Activated CD4-positive, alpha-beta T cell treated with anti-CD3 and anti-CD28 coated beads, Interleukin-2, Interleukin-4, amounts not matched to agents 100 ng/mL and 50 ng/mL, durations not matched to agents 16 hours and 8 hours (primary cell): Measurements from ENCODE around the gene AK3.
"Not testable (repeated sequence)": the region's sequence is repeated elsewhere in the genome, so short reads cannot be mapped to it uniquely, and the experiment has no call there.

Source experiments
- DNase-seq: peaks from one replicate; pipeline ENCODE4 v3.0.0-alpha.2; 2020; ENCODE audit warnings: low spot score

AK3 gene

DNA sequence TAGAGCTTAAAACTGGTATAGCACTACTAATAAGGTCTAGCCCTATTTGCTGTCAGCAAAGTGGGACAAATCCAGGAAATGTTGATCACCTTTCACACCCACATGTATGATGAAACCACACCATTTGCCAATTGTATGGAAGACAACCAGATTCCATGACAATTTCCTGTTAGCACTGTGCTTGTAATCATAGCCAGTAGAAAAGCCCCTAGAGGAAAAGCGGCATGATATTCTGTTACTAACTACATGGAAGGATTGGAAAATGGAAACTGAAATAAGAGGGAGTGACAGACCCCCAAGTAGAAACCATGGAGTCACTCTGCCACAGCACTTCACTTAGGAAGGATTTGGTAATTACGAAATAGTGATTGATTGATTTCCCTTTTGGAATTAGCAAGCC is 75.6 kb downstream of the AK3 start:
- no peak for DNase-seq

- no peak for DNase-seq
Observed at GRCh38 chr9:4663956-4664355, 77.0 kb downstream of the AK3 start.

GRCh38 chr9:4662989-4663792 is 77.8 kb downstream of the AK3 start:
- DNase-seq = no peak

DNA sequence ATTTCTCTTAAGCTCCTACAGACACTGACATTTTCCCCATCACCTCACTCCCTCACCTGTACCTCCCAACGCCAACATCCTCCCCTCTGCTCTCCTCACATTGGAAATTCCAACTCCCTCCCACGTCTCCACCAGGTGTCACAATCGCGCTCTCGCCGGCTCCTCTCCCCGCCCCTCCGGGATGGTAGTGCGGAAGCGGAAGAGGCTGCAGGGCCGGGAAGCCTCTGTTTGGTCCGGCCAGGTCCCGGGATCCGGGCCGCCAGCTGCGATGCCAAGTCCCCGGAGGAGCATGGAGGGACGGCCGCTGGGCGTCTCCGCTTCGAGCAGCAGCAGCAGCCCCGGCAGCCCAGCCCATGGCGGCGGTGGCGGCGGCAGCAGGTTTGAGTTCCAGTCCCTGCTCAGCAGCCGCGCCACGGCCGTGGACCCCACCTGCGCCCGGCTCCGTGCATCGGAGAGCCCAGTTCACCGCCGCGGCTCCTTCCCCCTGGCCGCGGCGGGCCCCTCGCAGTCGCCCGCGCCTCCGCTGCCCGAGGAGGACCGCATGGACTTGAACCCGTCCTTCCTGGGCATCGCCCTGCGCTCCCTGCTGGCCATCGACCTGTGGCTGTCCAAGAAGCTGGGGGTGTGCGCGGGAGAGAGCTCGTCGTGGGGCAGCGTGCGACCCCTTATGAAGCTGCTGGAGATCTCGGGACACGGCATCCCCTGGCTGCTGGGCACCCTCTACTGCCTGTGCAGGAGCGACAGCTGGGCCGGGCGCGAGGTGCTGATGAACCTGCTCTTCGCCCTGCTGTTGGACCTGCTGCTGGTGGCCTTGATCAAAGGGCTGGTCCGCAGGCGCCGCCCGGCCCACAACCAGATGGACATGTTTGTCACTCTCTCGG is 78.7 kb downstream of the AK3 start, which contains the start of gene PLPP6:
Gene PLPP6 (plus strand): TSS at position 187 of the 881 bp plus-strand sequence. CDS start 82 bp downstream, at position 269.
- DNase-seq = peak; percentile 81

DNA sequence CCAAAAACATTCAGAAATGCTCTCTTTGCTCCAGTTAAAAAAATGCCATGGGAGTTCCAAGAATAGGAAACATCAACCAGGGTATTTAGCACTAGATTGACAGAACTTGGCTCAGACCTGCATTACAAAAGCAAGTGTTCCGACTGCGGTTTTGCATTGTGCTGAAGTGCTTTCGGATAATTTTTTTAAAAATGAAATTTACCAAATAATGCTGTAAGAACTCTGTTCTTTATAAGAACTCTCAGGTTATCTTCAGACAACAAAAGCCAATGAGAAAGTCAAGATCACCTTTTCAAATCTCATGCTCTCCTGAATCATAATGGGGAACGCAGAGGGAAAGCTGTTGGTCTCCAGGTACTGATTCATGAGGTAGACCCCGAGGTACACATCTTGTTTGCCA is 79.4 kb downstream of the AK3 start:
- no peak for DNase-seq

GRCh38 chr9:4661165-4661564 is 79.8 kb downstream of the AK3 start:
- no peak for DNase-seq

DNA sequence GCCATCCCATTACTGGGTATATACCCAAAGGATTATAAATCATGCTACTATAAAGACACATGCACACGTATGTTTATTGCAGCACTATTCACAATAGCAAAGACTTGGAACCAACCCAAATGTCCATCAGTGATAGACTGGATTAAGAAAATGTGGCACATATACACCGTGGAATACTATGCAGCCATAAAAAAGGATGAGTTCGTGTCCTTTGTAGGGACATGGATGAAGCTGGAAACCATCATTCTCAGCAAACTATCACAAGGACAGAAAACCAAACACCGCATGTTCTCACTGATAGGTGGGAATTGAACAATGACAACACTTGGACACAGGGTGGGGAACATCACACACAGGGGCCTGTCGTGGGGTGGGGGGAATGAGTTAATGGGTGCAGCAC is 80.3 kb downstream of the AK3 start:
- not testable (repeated sequence) for DNase-seq
